SK-N-SH (cell line): ENCODE results near the gene FOSB. TPM values are rescaled to one million over a fixed set of nuclear protein-coding genes. Genes with fewer than 3 reads are reported as not detected.

Source experiments
- CTCF ChIA-PET: fragments of 300-600, 350-600 bp; formaldehyde crosslinking; extraction: SDS; loops from one replicate; lab custom pipeline; 2021; lab: Yijun Ruan, JAX
- POLR2A ChIA-PET: fragments of 350-600 bp; sonication (Branson Sonifier 250); formaldehyde crosslinking; extraction: SDS; loops from one replicate; lab custom pipeline; 2020; ENCODE audit warnings: antibody characterized with exemption, inconsistent platforms; lab: Yijun Ruan, JAX
- DNase-seq: peaks from one replicate; pipeline ENCODE4 v3.0.0; 2012
- H2AFZ ChIP-seq: fragments of 200-600 bp; sonication (generic); 2 replicates; pipeline ENCODE4 v1.8.1; 2016; ENCODE audit warnings: antibody characterized with exemption, mild to moderate bottlenecking, low read depth
- H3F3A ChIP-seq: fragments of 200-600 bp; sonication (generic); replicated peaks from 2 replicates; pipeline ENCODE3; 2016; ENCODE audit warnings: antibody characterized with exemption, mild to moderate bottlenecking; ENCODE audit not compliant: insufficient read depth
- H3K27ac ChIP-seq, 2 experiments: fragments of 200-500 bp in 1 of 2; fragments of 200-600 bp in 1 of 2; sonication (Bioruptor generic) in 1 of 2; sonication (generic), shearing (Covaris generic) in 1 of 2; 2 replicates each; pipeline versions ENCODE4 v1.5.1 to v1.6.1; 2014 to 2016; ENCODE audit warnings: low read depth in 2 of 2, inconsistent platforms in 1 of 2, low read length in 1 of 2, mild to moderate bottlenecking in 1 of 2, mixed read lengths in 1 of 2
- H3K27me3 ChIP-seq: fragments of 200-600 bp; sonication (generic), shearing (Covaris generic); 2 replicates; pipeline ENCODE4 v1.6.1; 2016; ENCODE audit warnings: mixed run types; ENCODE audit not compliant: insufficient read depth
- H3K36me3 ChIP-seq, 2 experiments: fragments of 200-500 bp in 1 of 2; fragments of 200-600 bp in 1 of 2; sonication (Bioruptor generic) in 1 of 2; sonication (generic) in 1 of 2; replicated peaks in 1 of 2; 2 replicates each; pipeline versions ENCODE3 to v1.5.1; 2014 to 2016; ENCODE audit warnings: low read length in 1 of 2, mild to moderate bottlenecking in 1 of 2; ENCODE audit not compliant: insufficient read depth in 2 of 2, control insufficient read depth in 1 of 2
- H3K4me1 ChIP-seq, 2 experiments: fragments of 200-500 bp in 1 of 2; fragments of 200-600 bp in 1 of 2; sonication (Bioruptor generic) in 1 of 2; sonication (generic), shearing (Covaris generic) in 1 of 2; 2 replicates each; pipeline versions ENCODE4 v1.5.1 to v1.6.1; 2014 to 2016; ENCODE audit warnings: low read depth in 1 of 2, low read length in 1 of 2, mixed run types in 1 of 2; ENCODE audit not compliant: insufficient read depth in 2 of 2, control insufficient read depth in 1 of 2
- H3K4me2 ChIP-seq: fragments of 200-600 bp; sonication (generic), shearing (Covaris generic); 2 replicates; pipeline ENCODE4 v1.6.1; 2017; ENCODE audit warnings: mixed run types
- H3K4me3 ChIP-seq, 2 experiments: fragments of 200-500 bp in 1 of 2; fragments of 200-600 bp in 1 of 2; sonication (Bioruptor generic) in 1 of 2; sonication (generic), shearing (Covaris generic) in 1 of 2; 2 replicates each; pipeline versions ENCODE4 v1.5.1 to v1.8.1; 2014 to 2016; ENCODE audit warnings: low read depth in 2 of 2, inconsistent platforms in 1 of 2, low read length in 1 of 2, mild to moderate bottlenecking in 1 of 2, mixed read lengths in 1 of 2, moderate library complexity in 1 of 2
- H3K79me2 ChIP-seq: fragments of 200-600 bp; sonication (generic); 2 replicates; pipeline ENCODE4 v1.8.1; 2017; ENCODE audit warnings: mild to moderate bottlenecking; ENCODE audit not compliant: insufficient read depth
- H3K9ac ChIP-seq: fragments of 200-600 bp; sonication (generic); 2 replicates; pipeline ENCODE4 v1.6.1; 2017; ENCODE audit warnings: mixed run types
- H3K9me2 ChIP-seq: fragments of 200-600 bp; sonication (generic); 2 replicates; pipeline ENCODE4 v1.6.1; 2017; ENCODE audit warnings: mixed run types
- H3K9me3 ChIP-seq: fragments of 200-600 bp; sonication (generic); 2 replicates; pipeline ENCODE4 v1.6.1; 2017; ENCODE audit warnings: mixed run types, mild to moderate bottlenecking, moderate library complexity
- H4K20me1 ChIP-seq: fragments of 200-600 bp; sonication (generic); 2 replicates; pipeline ENCODE4 v1.6.1; 2017; ENCODE audit warnings: mild to moderate bottlenecking, mixed run types; ENCODE audit not compliant: insufficient read depth
- FOSL2 ChIP-seq: IDR thresholded peaks from 2 replicates; pipeline ENCODE4 v1.4.0; 2012; ENCODE audit warnings: low read depth, mild to moderate bottlenecking, moderate library complexity, borderline replicate concordance
- GATA2 ChIP-seq: sonication (generic); formaldehyde crosslinking; IDR thresholded peaks from 2 replicates; pipeline ENCODE4 v1.5.0; 2020; ENCODE audit warnings: mild to moderate bottlenecking, missing genetic modification reagents
- MXI1 ChIP-seq: IDR thresholded peaks from 2 replicates; pipeline ENCODE4 v1.6.1; 2012; ENCODE audit warnings: mild to moderate bottlenecking, low read depth, low read length, improper control_type of control experiment
- NFIC ChIP-seq: IDR thresholded peaks from 2 replicates; pipeline ENCODE4 v1.4.0; 2012; ENCODE audit warnings: borderline replicate concordance
- PBX3 ChIP-seq: IDR thresholded peaks from 2 replicates; pipeline ENCODE4; 2012
- RCOR1 ChIP-seq: fragments of 150-350 bp; IDR thresholded peaks from 2 replicates; pipeline ENCODE4 v1.6.1; 2017; ENCODE audit warnings: antibody characterized with exemption, low read length
- SIN3A ChIP-seq: IDR thresholded peaks from 2 replicates; pipeline ENCODE4 v1.6.1; 2012; ENCODE audit warnings: low read depth, mild to moderate bottlenecking, low read length, moderate library complexity, borderline replicate concordance
- SMC3 ChIP-seq: IDR thresholded peaks from 2 replicates; pipeline ENCODE4 v1.6.1; 2012; ENCODE audit warnings: low read depth, low read length, improper control_type of control experiment
- TAF1 ChIP-seq: IDR thresholded peaks from 2 replicates; pipeline ENCODE4 v1.6.1; 2012; ENCODE audit warnings: low read depth, mild to moderate bottlenecking, low read length, moderate library complexity, borderline replicate concordance
- WGBS: methylation state at CpG from one replicate; pipeline ENCODE4 v1.1.6; 2017; ENCODE audit warnings: low lambda C conversion rate; 5-methylcytosine and 5-hydroxymethylcytosine counted together
- polyA plus RNA-seq, 3 experiments: library from polyadenylated mRNA; depleted of rRNA; stranded (reverse); fragments of >200 nt; gene quantifications; 2 replicates each; pipeline ENCODE4 v1.2.3, GENCODE V29; 2012
- TF ChIP-seq, protein P1 (sequence below): IDR thresholded peaks from 2 replicates; pipeline ENCODE4 v1.6.1; 2012; ENCODE audit warnings: mild to moderate bottlenecking, low read depth, low read length, moderate library complexity

The FOSB gene
- polyA plus RNA-seq, 1 of the 3 experiments (the other 2 are of a cell fraction): 78.2 TPM

DNA sequence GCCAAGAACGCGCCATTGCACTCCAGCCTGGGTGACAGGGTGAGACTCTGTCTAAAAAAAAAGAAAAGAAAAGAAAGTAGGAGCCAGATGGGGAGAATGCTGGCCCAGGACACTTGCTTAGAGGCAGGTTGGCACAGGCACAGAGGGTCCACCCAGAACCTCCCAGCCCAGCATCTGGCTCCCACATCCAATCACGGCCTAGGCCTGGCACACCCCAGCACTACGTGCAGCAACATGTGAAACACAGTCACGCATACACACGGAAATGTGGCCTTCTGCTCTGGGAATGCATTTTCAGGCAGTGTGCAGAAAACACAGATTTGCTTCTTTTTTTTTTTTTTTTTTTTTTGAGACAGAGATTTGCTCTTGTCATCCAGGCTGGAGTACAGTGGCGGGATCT lies 20.9 kb upstream of the FOSB start:
- no peaks in the 10 kb centered on the region for H3K9me2 ChIP-seq
- H3K4me1 ChIP-seq: peaks cover 5 to 20% of the 10 kb centered on the region in 2 experiments; a peak in 1 of 4 replicates
- no peak overlapping the region for H2AFZ ChIP-seq
- WGBS: 94% methylated on average over 7 of the region's 7 CpGs
- H3K9ac ChIP-seq: no peak overlapping the region
- no peaks in the 10 kb centered on the region for H3K79me2 ChIP-seq
- CTCF ChIA-PET: interaction anchor here (1.5 to 15.0 kb wide), 2 partner anchors 19 to 26 kb away, joined by 4 to 870 read pairs; partner anchors contain the start of gene FOSB
- no peak for TF ChIP-seq MXI1
- TF ChIP-seq FOSL2: no peak
- no peak for TF ChIP-seq RCOR1
- no peak for TF ChIP-seq GATA2 (CRISPR knock-in tag)
- no peak for TF ChIP-seq SMC3
- no peak for TF ChIP-seq SIN3A
- TF ChIP-seq, protein P1, sequence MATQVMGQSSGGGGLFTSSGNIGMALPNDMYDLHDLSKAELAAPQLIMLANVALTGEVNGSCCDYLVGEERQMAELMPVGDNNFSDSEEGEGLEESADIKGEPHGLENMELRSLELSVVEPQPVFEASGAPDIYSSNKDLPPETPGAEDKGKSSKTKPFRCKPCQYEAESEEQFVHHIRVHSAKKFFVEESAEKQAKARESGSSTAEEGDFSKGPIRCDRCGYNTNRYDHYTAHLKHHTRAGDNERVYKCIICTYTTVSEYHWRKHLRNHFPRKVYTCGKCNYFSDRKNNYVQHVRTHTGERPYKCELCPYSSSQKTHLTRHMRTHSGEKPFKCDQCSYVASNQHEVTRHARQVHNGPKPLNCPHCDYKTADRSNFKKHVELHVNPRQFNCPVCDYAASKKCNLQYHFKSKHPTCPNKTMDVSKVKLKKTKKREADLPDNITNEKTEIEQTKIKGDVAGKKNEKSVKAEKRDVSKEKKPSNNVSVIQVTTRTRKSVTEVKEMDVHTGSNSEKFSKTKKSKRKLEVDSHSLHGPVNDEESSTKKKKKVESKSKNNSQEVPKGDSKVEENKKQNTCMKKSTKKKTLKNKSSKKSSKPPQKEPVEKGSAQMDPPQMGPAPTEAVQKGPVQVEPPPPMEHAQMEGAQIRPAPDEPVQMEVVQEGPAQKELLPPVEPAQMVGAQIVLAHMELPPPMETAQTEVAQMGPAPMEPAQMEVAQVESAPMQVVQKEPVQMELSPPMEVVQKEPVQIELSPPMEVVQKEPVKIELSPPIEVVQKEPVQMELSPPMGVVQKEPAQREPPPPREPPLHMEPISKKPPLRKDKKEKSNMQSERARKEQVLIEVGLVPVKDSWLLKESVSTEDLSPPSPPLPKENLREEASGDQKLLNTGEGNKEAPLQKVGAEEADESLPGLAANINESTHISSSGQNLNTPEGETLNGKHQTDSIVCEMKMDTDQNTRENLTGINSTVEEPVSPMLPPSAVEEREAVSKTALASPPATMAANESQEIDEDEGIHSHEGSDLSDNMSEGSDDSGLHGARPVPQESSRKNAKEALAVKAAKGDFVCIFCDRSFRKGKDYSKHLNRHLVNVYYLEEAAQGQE: no peak
- no peak for TF ChIP-seq TAF1
- TF ChIP-seq NFIC: no peak
- H3F3A ChIP-seq: peaks cover 20% of the 10 kb centered on the region
- POLR2A ChIA-PET: interaction anchor here (0.7 to 0.8 kb wide), 2 partner anchors 8 to 20 kb away, joined by 3 to 6 read pairs; no protein-coding TSS in a partner anchor
- H3K4me3 ChIP-seq: no peak overlapping the region
- no peaks in the 10 kb centered on the region for H3K9me3 ChIP-seq
- H4K20me1 ChIP-seq: no peaks in the 10 kb centered on the region
- no peak overlapping the region for H3K4me2 ChIP-seq
- no peak for DNase-seq
- H3K27me3 ChIP-seq: no peaks in the 10 kb centered on the region
- H3K36me3 ChIP-seq: no peaks in the 10 kb centered on the region
- no peak overlapping the region for H3K27ac ChIP-seq

DNA sequence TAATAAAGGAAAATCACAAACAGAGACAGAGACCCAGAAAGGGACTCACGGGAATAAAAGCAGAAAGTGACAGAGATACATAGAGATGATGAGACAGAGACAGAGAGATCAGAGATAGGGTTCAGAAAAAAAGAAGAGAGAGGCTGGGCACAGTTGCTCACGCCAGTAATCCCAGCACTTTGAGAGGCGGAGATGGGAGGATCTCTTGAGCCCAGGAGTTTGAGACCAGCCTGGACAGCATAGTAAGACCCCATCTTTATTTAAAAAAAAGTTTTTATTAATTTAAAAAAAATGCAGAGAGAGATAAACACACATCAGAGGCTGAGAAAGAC lies 19.4 kb upstream of the FOSB start:
- no peaks in the 10 kb centered on the region for H3K27me3 ChIP-seq
- no peaks in the 10 kb centered on the region for H3K9me3 ChIP-seq
- no peaks in the 10 kb centered on the region for H3K9me2 ChIP-seq
- peaks cover 0 to 13% of the 10 kb centered on the region in 2 experiments; a peak in 1 of 4 replicates for H3K4me1 ChIP-seq
- no peaks in the 10 kb centered on the region for H3K79me2 ChIP-seq
- H4K20me1 ChIP-seq: no peaks in the 10 kb centered on the region
- WGBS: 89% methylated on average over 3 of the region's 3 CpGs
- no peak overlapping the region for H3K27ac ChIP-seq
- no peak overlapping the region for H3K4me2 ChIP-seq
- no peak overlapping the region for H3K9ac ChIP-seq
- no peak overlapping the region for H2AFZ ChIP-seq
- H3K4me3 ChIP-seq: no peak overlapping the region
- H3F3A ChIP-seq: peaks cover 23% of the 10 kb centered on the region
- H3K36me3 ChIP-seq: no peaks in the 10 kb centered on the region
- no peak for DNase-seq
- TF ChIP-seq PBX3 (no peak), MXI1 (no peak)
- POLR2A ChIA-PET: no interaction called here
- CTCF ChIA-PET: interaction anchor here (0.9 to 15.0 kb wide), 3 partner anchors 8 to 25 kb away, joined by 4 to 870 read pairs (median 38); partner anchors contain the start of gene FOSB
